ENCODE data around the gene LRCH1. TPM values are rescaled to one million over a fixed set of nuclear protein-coding genes. Genes with fewer than 3 reads are reported as not detected.

The LRCH1 gene
- total and polyA plus RNA-seq, 11 donors, result 4.5 to 20.1 (median 12.5) TPM

GRCh38 chr13:46698910-46699460 lies 146.0 kb downstream of the LRCH1 start:
- no peak for TF ChIP-seq CTCF (IDR thresholded peaks at IDR 0.05)
- WGBS, 4 donors, result 36 to 43% (median 41%) methylated on average over 6 of the region's 6 CpGs

GRCh38 chr13:46712524-46712923 lies 159.6 kb downstream of the LRCH1 start:
- TF ChIP-seq CTCF (IDR thresholded peaks at IDR 0.05) (no peak), POLR2A (IDR thresholded peaks at IDR 0.05) (no peak)
- no peaks in the 10 kb centered on the region for H3K27me3 ChIP-seq
- no peak overlapping the region for H3K4me3 ChIP-seq
- intact Hi-C loops (cut with DNase I), result no loop called here
- peaks cover 0 to 84% (median 63%) of the 10 kb centered on the region in 9 donors for H3K36me3 ChIP-seq
- no peak for DNase-seq
- no peaks in the 10 kb centered on the region for H3K9me3 ChIP-seq
- H3K4me1 ChIP-seq, result peaks cover 0 to 5% (median 0%) of the 10 kb centered on the region in 12 donors
- H3K27ac ChIP-seq, result no peak overlapping the region
- no peak for ATAC-seq
- 73 to 78% (median 76%) methylated on average over 6 of the region's 6 CpGs for WGBS, 4 donors

More at GRCh38 chr13:46698910-46699460, 146.0 kb downstream of the LRCH1 start:
- intact Hi-C loops (cut with DNase I), result loop anchor here in 4 of 10 donors (5.0 kb wide), 1 partner anchor 147 kb away; the partner anchor contains the start of gene LRCH1 (in 4 of the 4)
- H3K4me1 ChIP-seq, result peaks cover 0 to 22% (median 15%) of the 10 kb centered on the region in 12 donors
- H3K36me3 ChIP-seq, result peaks cover 0 to 84% (median 68%) of the 10 kb centered on the region in 9 donors
- DNase-seq (peak in 1 of 5 donors; percentile 21), ATAC-seq (peak; percentile 62 to 71 (median 66))
- H3K27ac ChIP-seq, result peak overlapping the region in 4 of 12 donors; percentile 4 to 52 (median 32)
- no peaks in the 10 kb centered on the region for H3K9me3 ChIP-seq
- no peaks in the 10 kb centered on the region for H3K27me3 ChIP-seq
- H3K4me3 ChIP-seq, result no peak overlapping the region

GRCh38 chr13:46715363-46715762 lies 162.4 kb downstream of the LRCH1 start:
- no peaks in the 10 kb centered on the region for H3K27me3 ChIP-seq
- DNase-seq (no peak), ATAC-seq (no peak)
- no peaks in the 10 kb centered on the region for H3K4me1 ChIP-seq
- intact Hi-C loops (cut with DNase I), result no loop called here
- no peak for TF ChIP-seq POLR2A (IDR thresholded peaks at IDR 0.05)
- TF ChIP-seq CTCF (IDR thresholded peaks at IDR 0.05), result no peak
- H3K9me3 ChIP-seq, result no peaks in the 10 kb centered on the region
- H3K4me3 ChIP-seq, result no peak overlapping the region
- WGBS, 4 donors, result 86 to 96% (median 90%) methylated on average over 3 of the region's 3 CpGs
- peaks cover 0 to 61% (median 36%) of the 10 kb centered on the region in 9 donors for H3K36me3 ChIP-seq
- no peak overlapping the region for H3K27ac ChIP-seq

GRCh38 chr13:46716821-46717220 lies 163.9 kb downstream of the LRCH1 start:
- DNase-seq, result no peak
- peaks cover 0 to 46% (median 22%) of the 10 kb centered on the region in 9 donors for H3K36me3 ChIP-seq
- no peak overlapping the region for H3K27ac ChIP-seq
- WGBS, 4 donors, result 74 to 94% (median 90%) methylated on average over 1 of the region's 1 CpG
- no peak overlapping the region for H3K4me3 ChIP-seq
- H3K9me3 ChIP-seq, result no peaks in the 10 kb centered on the region
- intact Hi-C loops (cut with DNase I), result no loop called here
- no peak for ATAC-seq
- H3K4me1 ChIP-seq, result peaks cover 0 to 7% (median 2%) of the 10 kb centered on the region in 12 donors
- no peaks in the 10 kb centered on the region for H3K27me3 ChIP-seq
- TF ChIP-seq CTCF (IDR thresholded peaks at IDR 0.05) (no peak), POLR2A (IDR thresholded peaks at IDR 0.05) (no peak)
